Stimulated activated CD8-positive, alpha-beta memory T cell treated with anti-CD3 and anti-CD28 coated beads, Interleukin-7, amount 100 ng/mL, for 24 hours (primary cell): ENCODE measurements around the gene SECTM1.
A peak's percentile ranks its signal among the peaks of the same experiment; 100 is the strongest.

Source experiments
- DNase-seq: peaks from one replicate; pipeline ENCODE4 v3.0.0-alpha.2; 2020; ENCODE audit warnings: low read depth

SECTM1 gene

GRCh38 chr17:82278786-82279391 is 54.7 kb downstream of the SECTM1 start:
- DNase-seq, result no peak

GRCh38 chr17:82278308-82278707 is 55.3 kb downstream of the SECTM1 start:
- no peak for DNase-seq

GRCh38 chr17:82277851-82278250 is 55.7 kb downstream of the SECTM1 start:
- DNase-seq, result no peak

- DNase-seq, result no peak
Measured at GRCh38 chr17:82276938-82277337, 56.6 kb downstream of the SECTM1 start.

- DNase-seq, result no peak
Measured at GRCh38 chr17:82275326-82275725, 58.2 kb downstream of the SECTM1 start.

- DNase-seq, result no peak
Measured at GRCh38 chr17:82274134-82275020, 59.2 kb downstream of the SECTM1 start.

- DNase-seq, result peak; percentile 85
Measured at GRCh38 chr17:82273327-82274133, 60.0 kb downstream of the SECTM1 start, which contains the start of gene CSNK1D. Gene CSNK1D, minus strand, starts transcription at chr17:82273700. Its CDS starts 319 bp downstream, at chr17:82273381.

GRCh38 chr17:82272495-82273326 is 60.9 kb downstream of the SECTM1 start:
- no peak for DNase-seq

- DNase-seq, result no peak
Measured at GRCh38 chr17:82271401-82271800, 62.2 kb downstream of the SECTM1 start.
